CD4-positive, alpha-beta T cell (primary cell): ENCODE results near the gene CCL14. TPM values are rescaled to one million over a fixed set of nuclear protein-coding genes. Genes with fewer than 3 reads are reported as not detected.

Source experiments
- ATAC-seq: fragments of 200-7000 bp; cut with Tn5 transposase; one replicate; pipeline ENCODE4 v1.10.0; 2022; ENCODE audit warnings: mild to moderate bottlenecking; ENCODE audit not compliant: poor library complexity
- CTCF ChIA-PET: fragments of 350-600 bp; sonication (Branson Sonifier 250); formaldehyde crosslinking; loops from one replicate; lab custom pipeline; 2021; ENCODE audit warnings: antibody characterized with exemption, inconsistent platforms; lab: Charles Lee
- POLR2A ChIA-PET: fragments of 350-600 bp; sonication (Branson Sonifier 250); formaldehyde crosslinking; loops from one replicate; lab custom pipeline; 2021; ENCODE audit warnings: antibody characterized with exemption, inconsistent platforms; lab: Charles Lee
- DNase-seq, 14 experiments: peaks; one replicate each; pipeline ENCODE4 v3.0.0-alpha.2; 2013 to 2020; ENCODE audit warnings: mixed read lengths in 2 of 14
- H3K27ac ChIP-seq, 2 donors: one replicate each; pipeline versions ENCODE4 v1.5.1 to v1.7.0; 2013; ENCODE audit warnings: low read length in 2 of 2, low read depth in 1 of 2, mild to moderate bottlenecking in 1 of 2
- H3K27me3 ChIP-seq, 2 experiments: 1 replicate in 1 of 2; 2 replicates in 1 of 2; pipeline versions ENCODE4 v1.6.1 to v1.7.0; 2013; ENCODE audit warnings: low read length in 2 of 2, control low read depth in 1 of 2, mild to moderate bottlenecking in 1 of 2, moderate library complexity in 1 of 2; ENCODE audit not compliant: insufficient read depth in 2 of 2, control insufficient read depth in 1 of 2
- H3K36me3 ChIP-seq: one replicate; pipeline ENCODE4 v1.6.1; 2013; ENCODE audit warnings: low read length, control low read depth; ENCODE audit not compliant: insufficient read depth
- H3K4me1 ChIP-seq: one replicate; pipeline ENCODE4 v1.6.1; 2013; ENCODE audit warnings: low read length, control low read depth; ENCODE audit not compliant: insufficient read depth
- H3K4me3 ChIP-seq: one replicate; pipeline ENCODE4 v1.5.1; 2013; ENCODE audit warnings: mild to moderate bottlenecking, low read length, moderate library complexity
- H3K9me3 ChIP-seq, 2 experiments: 1 replicate in 1 of 2; 2 replicates in 1 of 2; pipeline versions ENCODE4 v1.6.1 to v1.7.0; 2013; ENCODE audit warnings: low read length in 2 of 2, mild to moderate bottlenecking in 2 of 2, control low read depth in 1 of 2, moderate library complexity in 1 of 2; ENCODE audit not compliant: control insufficient read depth in 1 of 2, insufficient read depth in 1 of 2
- H3K27ac Mint-ChIP-seq: one replicate; pipeline ENCODE4 v1.8.0; 2020; ENCODE audit warnings: mixed read lengths
- H3K27me3 Mint-ChIP-seq: one replicate; pipeline ENCODE4 v1.8.0; 2021; ENCODE audit warnings: mixed read lengths
- H3K36me3 Mint-ChIP-seq: one replicate; pipeline ENCODE4 v1.8.0; 2021; ENCODE audit warnings: low read depth, mixed read lengths
- H3K4me1 Mint-ChIP-seq: one replicate; pipeline ENCODE4 v1.8.0; 2021; ENCODE audit warnings: low read depth, mixed read lengths
- H3K4me3 Mint-ChIP-seq: one replicate; pipeline ENCODE4 v1.8.0; 2020; ENCODE audit warnings: mild to moderate bottlenecking, mixed read lengths
- H3K9me3 Mint-ChIP-seq: one replicate; pipeline ENCODE4 v1.8.0; 2020; ENCODE audit warnings: mixed read lengths
- intact Hi-C, 2 experiments: fragments of 100-400 bp; cut with DNase I in 1 of 2; cut with micrococcal nuclease in 1 of 2; formaldehyde crosslinking; loops; one replicate each; pipeline versions ENCODE4 v1.15.1 to v1.9.0; 2023 to 2025; cut with DNase I, micrococcal nuclease
- total RNA-seq, 174 experiments: library from RNA in 2 of 174; stranded (reverse) in 2 of 174; gene quantifications; one replicate each; pipeline ENCODE4 v1.2.3 and lab custom pipeline; 2021 to 2026
- TF ChIP-seq, protein P1 (sequence below): fragments of 200-600 bp; IDR thresholded peaks from one replicate; pipeline ENCODE4 v1.8.0; 2022; ENCODE audit warnings: antibody characterized with exemption, mild to moderate bottlenecking

The CCL14 gene
- total RNA-seq, 2 experiments from 2014 or later, result not detected

DNA sequence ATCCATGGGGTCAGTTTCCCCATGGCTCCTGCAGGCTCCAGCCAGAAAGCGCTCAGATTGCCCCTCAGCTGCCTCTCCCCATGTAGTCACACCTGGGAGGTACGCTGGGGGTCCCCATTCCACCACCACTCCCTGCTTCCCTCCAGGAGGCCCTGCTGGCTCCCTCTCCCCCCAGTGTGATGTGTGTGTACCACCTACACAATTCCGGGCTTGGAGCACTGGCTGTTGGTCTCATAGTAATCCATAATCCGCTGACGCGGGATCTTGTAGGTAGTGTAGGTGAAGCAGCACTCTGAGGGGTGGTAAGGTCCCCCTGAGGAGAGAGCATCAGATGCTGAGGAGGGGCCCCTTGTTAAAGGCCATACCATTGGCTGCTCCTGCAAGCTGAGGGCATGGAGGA, 2.4 kb downstream of the CCL14 start:
- Histone ChIP-seq H3K27ac (no peak overlapping the region), H3K4me1 (no peaks in the 10 kb centered on the region), H3K27me3 (no peaks in the 10 kb centered on the region), H3K9me3 (peaks cover 0 to 5% of the 10 kb centered on the region in 2 experiments), H3K36me3 (no peaks in the 10 kb centered on the region), H3K4me3 (no peak overlapping the region)
- DNase-seq (no peak), ATAC-seq (no peak)
- TF ChIP-seq, protein P1, sequence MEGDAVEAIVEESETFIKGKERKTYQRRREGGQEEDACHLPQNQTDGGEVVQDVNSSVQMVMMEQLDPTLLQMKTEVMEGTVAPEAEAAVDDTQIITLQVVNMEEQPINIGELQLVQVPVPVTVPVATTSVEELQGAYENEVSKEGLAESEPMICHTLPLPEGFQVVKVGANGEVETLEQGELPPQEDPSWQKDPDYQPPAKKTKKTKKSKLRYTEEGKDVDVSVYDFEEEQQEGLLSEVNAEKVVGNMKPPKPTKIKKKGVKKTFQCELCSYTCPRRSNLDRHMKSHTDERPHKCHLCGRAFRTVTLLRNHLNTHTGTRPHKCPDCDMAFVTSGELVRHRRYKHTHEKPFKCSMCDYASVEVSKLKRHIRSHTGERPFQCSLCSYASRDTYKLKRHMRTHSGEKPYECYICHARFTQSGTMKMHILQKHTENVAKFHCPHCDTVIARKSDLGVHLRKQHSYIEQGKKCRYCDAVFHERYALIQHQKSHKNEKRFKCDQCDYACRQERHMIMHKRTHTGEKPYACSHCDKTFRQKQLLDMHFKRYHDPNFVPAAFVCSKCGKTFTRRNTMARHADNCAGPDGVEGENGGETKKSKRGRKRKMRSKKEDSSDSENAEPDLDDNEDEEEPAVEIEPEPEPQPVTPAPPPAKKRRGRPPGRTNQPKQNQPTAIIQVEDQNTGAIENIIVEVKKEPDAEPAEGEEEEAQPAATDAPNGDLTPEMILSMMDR, result no peak
- Mint-ChIP-seq H3K27me3 (peaks cover 6% of the 10 kb centered on the region), H3K4me1 (no peaks in the 10 kb centered on the region), H3K4me3 (no peak overlapping the region), H3K36me3 (no peaks in the 10 kb centered on the region), H3K27ac (no peak overlapping the region), H3K9me3 (no peaks in the 10 kb centered on the region)
- intact Hi-C loops, result no loop called here
- CTCF ChIA-PET, result no interaction called here
- POLR2A ChIA-PET, result no interaction called here

DNA sequence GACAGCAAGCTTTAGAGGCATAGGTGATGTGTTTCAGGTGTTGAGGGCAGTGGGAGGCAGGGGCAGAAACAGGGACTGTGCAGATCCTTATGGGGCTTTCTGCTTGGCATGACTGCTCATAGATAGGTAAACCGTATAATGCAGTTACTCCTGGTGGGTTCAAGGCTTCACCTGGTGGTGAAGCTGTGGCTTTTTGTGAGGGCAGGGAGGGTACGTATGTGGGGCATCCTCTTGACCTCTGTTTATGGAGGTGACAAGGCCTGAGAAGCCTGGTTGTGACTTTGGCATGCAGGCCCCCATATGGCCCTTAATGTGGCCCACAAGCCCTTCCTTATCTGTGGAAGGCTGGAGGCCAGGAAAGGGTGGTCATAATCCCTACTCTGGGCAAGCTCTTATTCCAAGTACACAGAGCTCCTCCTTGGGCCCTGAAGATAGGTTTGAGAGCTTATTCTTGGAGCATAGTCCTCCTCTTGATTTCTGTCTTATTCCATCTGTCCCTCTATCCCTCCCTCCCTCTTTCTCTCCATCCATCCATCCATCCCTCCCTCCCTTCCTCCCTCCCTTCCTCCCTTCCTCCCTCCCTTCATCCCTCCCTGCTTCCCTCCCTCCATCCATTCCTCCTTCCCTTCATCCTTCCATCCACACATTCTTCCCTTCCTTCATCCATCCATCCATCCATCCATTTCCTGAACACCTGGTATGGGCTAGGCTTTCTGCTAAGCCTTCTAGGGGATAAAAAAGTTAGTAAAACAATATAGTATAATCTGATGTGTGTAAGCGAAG, 3.9 kb downstream of the CCL14 start:
- H3K36me3 Mint-ChIP-seq, result no peaks in the 10 kb centered on the region
- Histone ChIP-seq H3K36me3 (no peaks in the 10 kb centered on the region), H3K27me3 (no peaks in the 10 kb centered on the region), H3K9me3 (no peaks in the 10 kb centered on the region), H3K27ac (no peak overlapping the region), H3K4me1 (no peaks in the 10 kb centered on the region), H3K4me3 (no peak overlapping the region)
- ChIA-PET POLR2A (no interaction called here), CTCF (no interaction called here)
- no peak overlapping the region for H3K27ac Mint-ChIP-seq
- no peaks in the 10 kb centered on the region for H3K9me3 Mint-ChIP-seq
- peaks cover 19% of the 10 kb centered on the region for H3K27me3 Mint-ChIP-seq
- no peaks in the 10 kb centered on the region for H3K4me1 Mint-ChIP-seq
- intact Hi-C loops, result no loop called here
- DNase-seq, result no peak
- no peak overlapping the region for H3K4me3 Mint-ChIP-seq
- no peak for ATAC-seq
- TF ChIP-seq, protein P1, result no peak

DNA sequence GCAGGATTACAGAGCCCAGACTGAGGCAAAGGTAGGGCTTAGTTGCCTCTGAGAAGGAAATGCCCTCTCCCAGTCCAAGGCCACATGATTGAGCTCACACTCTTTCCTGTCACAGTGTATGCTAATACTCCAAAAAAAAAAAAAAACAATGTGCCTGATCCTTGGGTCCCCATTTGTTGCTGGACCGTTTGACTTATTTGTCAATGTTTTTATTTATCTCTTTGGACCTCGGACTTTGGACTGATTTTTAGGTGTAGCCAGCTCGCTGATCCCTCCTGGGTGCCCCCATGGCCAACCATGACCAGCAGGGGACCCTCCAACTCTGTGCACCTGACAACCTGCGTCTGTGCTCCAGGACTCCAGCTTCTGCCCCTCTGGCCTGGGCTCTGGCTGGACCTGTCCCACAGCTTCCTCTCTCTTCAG, 4.6 kb downstream of the CCL14 start:
- no peaks in the 10 kb centered on the region for H3K9me3 Mint-ChIP-seq
- ChIA-PET CTCF (no interaction called here), POLR2A (no interaction called here)
- DNase-seq, result no peak
- H3K4me1 ChIP-seq, result no peaks in the 10 kb centered on the region
- no peaks in the 10 kb centered on the region for H3K36me3 Mint-ChIP-seq
- no peak overlapping the region for H3K27ac ChIP-seq
- H3K27ac Mint-ChIP-seq, result no peak overlapping the region
- no peak for ATAC-seq
- no peak overlapping the region for H3K4me3 ChIP-seq
- intact Hi-C loops, result no loop called here
- H3K27me3 ChIP-seq, result no peaks in the 10 kb centered on the region
- TF ChIP-seq, protein P1, result no peak
- H3K36me3 ChIP-seq, result no peaks in the 10 kb centered on the region
- no peaks in the 10 kb centered on the region for H3K4me1 Mint-ChIP-seq
- H3K27me3 Mint-ChIP-seq, result peaks cover 19% of the 10 kb centered on the region
- H3K9me3 ChIP-seq, result no peaks in the 10 kb centered on the region
- H3K4me3 Mint-ChIP-seq, result no peak overlapping the region
